ENCODE results near the gene PRKAG1.

PRKAG1 gene

GRCh38 chr12:48991247-48992050 lies 27.1 kb downstream of the PRKAG1 start:
- no peak overlapping the region for H3K4me3 Mint-ChIP-seq
- ATAC-seq (replicated peaks; ENCODE audit: extremely low read depth, poor library complexity, severe bottlenecking) (no peak), DNase-seq (ENCODE audit: low spot score in 2 of 2) (no peak)
- peaks cover 2% of the 10 kb centered on the region for H3K36me3 Mint-ChIP-seq (ENCODE audit: insufficient read depth)
- H3K9me3 Mint-ChIP-seq, result no peaks in the 10 kb centered on the region
- no peak overlapping the region for H3K27ac Mint-ChIP-seq (ENCODE audit: low read depth)
- H3K27me3 Mint-ChIP-seq, result peaks cover 53% of the 10 kb centered on the region
- H3K4me1 Mint-ChIP-seq, result peaks cover 18% of the 10 kb centered on the region

GRCh38 chr12:48990552-48990951 lies 28.0 kb downstream of the PRKAG1 start:
- Mint-ChIP-seq H3K4me1 (peaks cover 16% of the 10 kb centered on the region), H3K4me3 (no peak overlapping the region), H3K36me3 (ENCODE audit: insufficient read depth) (peaks cover 1% of the 10 kb centered on the region), H3K27ac (ENCODE audit: low read depth) (no peak overlapping the region), H3K9me3 (no peaks in the 10 kb centered on the region), H3K27me3 (peaks cover 52% of the 10 kb centered on the region)
- no peak for DNase-seq (ENCODE audit: low spot score in 2 of 2)
- ATAC-seq (replicated peaks; ENCODE audit: extremely low read depth, poor library complexity, severe bottlenecking), result no peak

GRCh38 chr12:48988030-48988649 lies 30.4 kb downstream of the PRKAG1 start:
- peak; percentile 57 to 78 for DNase-seq (ENCODE audit: low spot score in 2 of 2)
- Mint-ChIP-seq H3K4me1 (peaks cover 11% of the 10 kb centered on the region), H3K27me3 (peaks cover 37% of the 10 kb centered on the region), H3K36me3 (ENCODE audit: insufficient read depth) (peaks cover 3% of the 10 kb centered on the region), H3K9me3 (no peaks in the 10 kb centered on the region), H3K27ac (ENCODE audit: low read depth) (peak overlapping the region; percentile 45), H3K4me3 (no peak overlapping the region)
- peak; percentile 79 for ATAC-seq (replicated peaks; ENCODE audit: extremely low read depth, poor library complexity, severe bottlenecking)

- no peak for ATAC-seq (replicated peaks; ENCODE audit: extremely low read depth, poor library complexity, severe bottlenecking)
- Mint-ChIP-seq H3K36me3 (ENCODE audit: insufficient read depth) (peaks cover 8% of the 10 kb centered on the region), H3K27me3 (peaks cover 43% of the 10 kb centered on the region), H3K27ac (ENCODE audit: low read depth) (no peak overlapping the region), H3K9me3 (no peaks in the 10 kb centered on the region), H3K4me3 (no peak overlapping the region), H3K4me1 (peaks cover 19% of the 10 kb centered on the region)
- no peak for DNase-seq (ENCODE audit: low spot score in 2 of 2)
Measured at GRCh38 chr12:48986720-48987291, 31.8 kb downstream of the PRKAG1 start.

GRCh38 chr12:48985901-48986300 lies 32.7 kb downstream of the PRKAG1 start:
- Mint-ChIP-seq H3K4me1 (peaks cover 28% of the 10 kb centered on the region), H3K27ac (ENCODE audit: low read depth) (no peak overlapping the region), H3K9me3 (no peaks in the 10 kb centered on the region), H3K36me3 (ENCODE audit: insufficient read depth) (peaks cover 16% of the 10 kb centered on the region), H3K4me3 (no peak overlapping the region), H3K27me3 (peaks cover 44% of the 10 kb centered on the region)
- ATAC-seq (replicated peaks; ENCODE audit: extremely low read depth, poor library complexity, severe bottlenecking) (no peak), DNase-seq (ENCODE audit: low spot score in 2 of 2) (no peak)

GRCh38 chr12:48985475-48985897 lies 33.1 kb downstream of the PRKAG1 start:
- Mint-ChIP-seq H3K4me3 (no peak overlapping the region), H3K9me3 (no peaks in the 10 kb centered on the region), H3K36me3 (ENCODE audit: insufficient read depth) (peaks cover 18% of the 10 kb centered on the region), H3K4me1 (peaks cover 32% of the 10 kb centered on the region), H3K27me3 (peaks cover 40% of the 10 kb centered on the region), H3K27ac (ENCODE audit: low read depth) (no peak overlapping the region)
- no peak for DNase-seq (ENCODE audit: low spot score in 2 of 2)
- ATAC-seq (replicated peaks; ENCODE audit: extremely low read depth, poor library complexity, severe bottlenecking), result no peak

GRCh38 chr12:48982397-48983080 lies 36.0 kb downstream of the PRKAG1 start:
- no peaks in the 10 kb centered on the region for H3K9me3 Mint-ChIP-seq
- peak overlapping the region; percentile 95 for H3K27ac Mint-ChIP-seq (ENCODE audit: low read depth)
- peaks cover 35% of the 10 kb centered on the region for H3K36me3 Mint-ChIP-seq (ENCODE audit: insufficient read depth)
- peaks cover 20% of the 10 kb centered on the region for H3K27me3 Mint-ChIP-seq
- H3K4me1 Mint-ChIP-seq, result peaks cover 48% of the 10 kb centered on the region
- peak overlapping the region; percentile 88 for H3K4me3 Mint-ChIP-seq
- ATAC-seq (replicated peaks; ENCODE audit: extremely low read depth, poor library complexity, severe bottlenecking) (no peak), DNase-seq (ENCODE audit: low spot score in 2 of 2) (no peak)

GRCh38 chr12:48981757-48982157 lies 36.8 kb downstream of the PRKAG1 start:
- H3K36me3 Mint-ChIP-seq (ENCODE audit: insufficient read depth), result peaks cover 39% of the 10 kb centered on the region
- H3K27me3 Mint-ChIP-seq, result peaks cover 20% of the 10 kb centered on the region

GRCh38 chr12:48980953-48981756 lies 37.4 kb downstream of the PRKAG1 start:
- H3K27me3 Mint-ChIP-seq, result peaks cover 18% of the 10 kb centered on the region
- peaks cover 39% of the 10 kb centered on the region for H3K36me3 Mint-ChIP-seq (ENCODE audit: insufficient read depth)
- peak overlapping the region; percentile 88 for H3K4me3 Mint-ChIP-seq
- peak; percentile 41 for ATAC-seq (replicated peaks; ENCODE audit: extremely low read depth, poor library complexity, severe bottlenecking)
- peak; percentile 37 to 45 for DNase-seq (ENCODE audit: low spot score in 2 of 2)
- H3K4me1 Mint-ChIP-seq, result peaks cover 53% of the 10 kb centered on the region
- no peaks in the 10 kb centered on the region for H3K9me3 Mint-ChIP-seq
- peak overlapping the region; percentile 95 for H3K27ac Mint-ChIP-seq (ENCODE audit: low read depth)

More at GRCh38 chr12:48981757-48982157, 36.8 kb downstream of the PRKAG1 start:
- Mint-ChIP-seq H3K27ac (ENCODE audit: low read depth) (peak overlapping the region; percentile 95), H3K9me3 (no peaks in the 10 kb centered on the region), H3K4me1 (peaks cover 53% of the 10 kb centered on the region), H3K4me3 (peak overlapping the region; percentile 88)
- ATAC-seq (replicated peaks; ENCODE audit: extremely low read depth, poor library complexity, severe bottlenecking) (no peak), DNase-seq (ENCODE audit: low spot score in 2 of 2) (no peak)

GRCh38 chr12:48980389-48980952 lies 38.1 kb downstream of the PRKAG1 start:
- ATAC-seq (replicated peaks; ENCODE audit: extremely low read depth, poor library complexity, severe bottlenecking), result peak; percentile 6
- Mint-ChIP-seq H3K4me3 (peak overlapping the region; percentile 88), H3K36me3 (ENCODE audit: insufficient read depth) (peaks cover 39% of the 10 kb centered on the region), H3K4me1 (peaks cover 53% of the 10 kb centered on the region), H3K27ac (ENCODE audit: low read depth) (peak overlapping the region; percentile 95), H3K9me3 (no peaks in the 10 kb centered on the region), H3K27me3 (peaks cover 11% of the 10 kb centered on the region)
- DNase-seq (ENCODE audit: low spot score in 2 of 2), result peak in 1 of 2 donors; percentile 18

- peak overlapping the region; percentile 95 for H3K27ac Mint-ChIP-seq (ENCODE audit: low read depth)
- peaks cover 53% of the 10 kb centered on the region for H3K4me1 Mint-ChIP-seq
- no peaks in the 10 kb centered on the region for H3K9me3 Mint-ChIP-seq
- H3K36me3 Mint-ChIP-seq (ENCODE audit: insufficient read depth), result peaks cover 40% of the 10 kb centered on the region
- H3K27me3 Mint-ChIP-seq, result peaks cover 11% of the 10 kb centered on the region
- peak; percentile 34 to 48 for DNase-seq (ENCODE audit: low spot score in 2 of 2)
- peak overlapping the region; percentile 88 for H3K4me3 Mint-ChIP-seq
- peak; percentile 55 for ATAC-seq (replicated peaks; ENCODE audit: extremely low read depth, poor library complexity, severe bottlenecking)
Measured at GRCh38 chr12:48979602-48980388, 38.8 kb downstream of the PRKAG1 start.

All from central memory CD8-positive, alpha-beta T cell (primary cell).